ENCODE results near the gene PDE7B.

GRCh38 chr6:135877666-135878065 is 26.2 kb downstream of the PDE7B start:
- TF ChIP-seq CTCF (IDR thresholded peaks at IDR 0.05) (no peak), ZFX (IDR thresholded peaks at IDR 0.05; ENCODE audit: borderline replicate concordance) (no peak)

All from 22Rv1 (cell line).